ENCODE results near the gene CTNNA2. TPM values are rescaled to one million over a fixed set of nuclear protein-coding genes. Genes with fewer than 3 reads are reported as not detected.

CTNNA2 gene
- total and polyA plus RNA-seq, 11 donors: 0.20 to 0.81 TPM; not detected in 9

GRCh38 chr2:80062298-80062697 lies 549.4 kb downstream of the CTNNA2 start:
- Histone ChIP-seq H3K27ac (no peak overlapping the region), H3K4me3 (no peak overlapping the region), H3K4me1 (no peaks in the 10 kb centered on the region), H3K9me3 (no peaks in the 10 kb centered on the region), H3K36me3 (no peaks in the 10 kb centered on the region), H3K27me3 (no peaks in the 10 kb centered on the region)
- ATAC-seq (no peak), DNase-seq (no peak)
- intact Hi-C loops (cut with DNase I): no loop called here
- TF ChIP-seq POLR2A (IDR thresholded peaks at IDR 0.05): no peak
- TF ChIP-seq CTCF (IDR thresholded peaks at IDR 0.05): no peak

GRCh38 chr2:80068038-80068731 lies 555.3 kb downstream of the CTNNA2 start:
- no peak overlapping the region for H3K4me3 ChIP-seq
- no peaks in the 10 kb centered on the region for H3K36me3 ChIP-seq
- 69 to 81% (median 75%) methylated on average over 4 of the region's 4 CpGs for WGBS, 4 donors
- intact Hi-C loops (cut with DNase I): no loop called here
- peaks cover 0 to 9% (median 0%) of the 10 kb centered on the region in 9 donors for H3K27me3 ChIP-seq
- no peaks in the 10 kb centered on the region for H3K9me3 ChIP-seq
- no peak overlapping the region for H3K27ac ChIP-seq
- H3K4me1 ChIP-seq: no peaks in the 10 kb centered on the region
- no peak for TF ChIP-seq CTCF (IDR thresholded peaks at IDR 0.05)
- no peak for TF ChIP-seq POLR2A (IDR thresholded peaks at IDR 0.05)
- DNase-seq (no peak), ATAC-seq (no peak)

DNA sequence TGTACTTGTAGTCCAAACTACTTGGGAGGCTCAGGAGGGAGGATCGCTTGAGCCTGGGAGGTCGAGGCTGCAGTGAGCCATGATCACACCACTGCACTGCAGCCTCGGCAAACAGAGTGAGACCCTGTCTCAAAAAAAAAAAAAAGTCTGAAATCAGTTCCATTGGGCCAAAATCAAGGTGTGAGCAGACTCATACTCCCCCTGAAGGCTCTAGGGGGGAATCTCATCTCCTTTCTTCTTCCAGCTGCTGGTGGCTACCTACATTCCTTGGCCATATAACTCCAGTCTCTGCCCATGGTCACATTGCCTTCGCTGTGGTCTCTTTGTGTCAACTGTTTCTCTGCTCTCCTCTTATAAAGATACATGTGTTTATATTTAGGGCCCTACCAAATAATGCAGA lies 557.7 kb downstream of the CTNNA2 start:
- Histone ChIP-seq H3K4me3 (no peak overlapping the region), H3K27me3 (peaks cover 0 to 9% (median 0%) of the 10 kb centered on the region in 9 donors), H3K36me3 (no peaks in the 10 kb centered on the region), H3K9me3 (no peaks in the 10 kb centered on the region), H3K27ac (no peak overlapping the region), H3K4me1 (no peaks in the 10 kb centered on the region)
- intact Hi-C loops (cut with DNase I): loop anchor here in 9 of 10 donors (5.0 to 10.0 kb wide), 7 partner anchors 164 to 434 kb away; partner anchors contain the start of gene LRRTM1 (in 1 of the 9)
- WGBS, 4 donors: 84 to 86% (median 85%) methylated on average over 4 of the region's 4 CpGs
- DNase-seq: no peak
- ATAC-seq: no peak
- TF ChIP-seq CTCF (IDR thresholded peaks at IDR 0.05) (no peak), POLR2A (IDR thresholded peaks at IDR 0.05) (no peak)

- DNase-seq (no peak), ATAC-seq (no peak)
- Histone ChIP-seq H3K9me3 (no peaks in the 10 kb centered on the region), H3K36me3 (no peaks in the 10 kb centered on the region), H3K27ac (no peak overlapping the region), H3K27me3 (peaks cover 0 to 9% (median 0%) of the 10 kb centered on the region in 9 donors), H3K4me3 (no peak overlapping the region), H3K4me1 (no peaks in the 10 kb centered on the region)
- TF ChIP-seq CTCF (IDR thresholded peaks at IDR 0.05): no peak
- no peak for TF ChIP-seq POLR2A (IDR thresholded peaks at IDR 0.05)
- WGBS, 4 donors: 79 to 85% (median 80%) methylated on average over 2 of the region's 2 CpGs
- intact Hi-C loops (cut with DNase I): loop anchor here in 9 of 10 donors (2.0 to 10.0 kb wide), 8 partner anchors 163 to 433 kb away; partner anchors contain the start of gene LRRTM1 (in 1 of the 9)
Measured at GRCh38 chr2:80071941-80072340, 559.1 kb downstream of the CTNNA2 start.
